HepG2 (cell line): Measurements from ENCODE around the gene FBXO7. TPM values are rescaled to one million over a fixed set of nuclear protein-coding genes. Genes with fewer than 3 reads are reported as not detected.
A peak's percentile ranks its signal among the peaks of the same experiment; 100 is the strongest.

Experiments
- CBX1 ChIP-seq: IDR thresholded peaks from one replicate; pipeline ENCODE4 v1.6.1; 2016; ENCODE audit warnings: antibody characterized with exemption, low read depth
- CENPX ChIP-seq: sonication (generic); formaldehyde crosslinking; IDR thresholded peaks from 2 replicates; pipeline ENCODE4 v1.9.0; 2021; ENCODE audit warnings: mild to moderate bottlenecking, missing genetic modification reagents, moderate library complexity
- CHD4 ChIP-seq: fragments of 200-600 bp; sonication (generic); IDR thresholded peaks from 2 replicates; pipeline ENCODE4 v1.7.0; 2017; ENCODE audit warnings: mild to moderate bottlenecking, low read length, borderline replicate concordance
- GPN1 ChIP-seq: sonication (generic); formaldehyde crosslinking; IDR thresholded peaks from 2 replicates; pipeline ENCODE4 v1.5.1; 2020; ENCODE audit warnings: missing genetic modification reagents, borderline replicate concordance
- KDM4B ChIP-seq: sonication (generic); formaldehyde crosslinking; IDR thresholded peaks from 2 replicates; pipeline ENCODE4 v1.4.0; 2020; ENCODE audit warnings: missing genetic modification reagents
- NFATC3 ChIP-seq: sonication (generic); formaldehyde crosslinking; IDR thresholded peaks from 2 replicates; pipeline ENCODE4 v1.5.1; 2020; ENCODE audit warnings: mild to moderate bottlenecking, missing genetic modification reagents
- NRL ChIP-seq: sonication (generic); formaldehyde crosslinking; IDR thresholded peaks from 2 replicates; pipeline ENCODE4 v1.5.0; 2020; ENCODE audit warnings: missing genetic modification reagents, mild to moderate bottlenecking, moderate library complexity, borderline replicate concordance
- RARA ChIP-seq: IDR thresholded peaks from 2 replicates; pipeline ENCODE4 v1.6.1; 2016; ENCODE audit warnings: missing genetic modification reagents, missing compliant biosample characterization
- RFX3 ChIP-seq: IDR thresholded peaks from 2 replicates; pipeline ENCODE4 v1.6.1; 2016; ENCODE audit warnings: missing biosample characterization, missing genetic modification reagents
- SIX1 ChIP-seq: sonication (generic); formaldehyde crosslinking; IDR thresholded peaks from 2 replicates; pipeline ENCODE4 v1.4.0; 2020; ENCODE audit warnings: missing genetic modification reagents, borderline replicate concordance
- YEATS4 ChIP-seq: sonication (generic); formaldehyde crosslinking; IDR thresholded peaks from 2 replicates; pipeline ENCODE4 v1.4.0; 2020; ENCODE audit warnings: missing genetic modification reagents, borderline replicate concordance
- ZFAT ChIP-seq: sonication (generic); formaldehyde crosslinking; conservative IDR thresholded peaks from 2 replicates; pipeline ENCODE4 v1.8.1; 2023; ENCODE audit warnings: missing genetic modification reagents, inconsistent platforms
- ZFP1 ChIP-seq: IDR thresholded peaks from 2 replicates; pipeline ENCODE4 v1.6.1; 2016
- ZFP36 ChIP-seq: fragments of 150-350 bp; IDR thresholded peaks from 2 replicates; pipeline ENCODE4 v1.6.1; 2018; ENCODE audit warnings: borderline replicate concordance, low read length, low read depth; ENCODE audit not compliant: partially characterized antibody
- ZNF180 ChIP-seq: sonication (generic); formaldehyde crosslinking; IDR thresholded peaks from 2 replicates; pipeline ENCODE4 v1.4.0; 2020; ENCODE audit warnings: low read depth, missing genetic modification reagents, borderline replicate concordance
- ZNF260 ChIP-seq: sonication (generic); formaldehyde crosslinking; IDR thresholded peaks from 2 replicates; pipeline ENCODE4 v1.4.0; 2020; ENCODE audit warnings: missing genetic modification reagents, low read depth, mild to moderate bottlenecking, borderline replicate concordance
- ZNF329 ChIP-seq: sonication (generic); formaldehyde crosslinking; IDR thresholded peaks from 2 replicates; pipeline ENCODE4 v1.9.0; 2021; ENCODE audit warnings: low read depth, mild to moderate bottlenecking, missing genetic modification reagents
- ZNF33B ChIP-seq: sonication (generic); formaldehyde crosslinking; IDR thresholded peaks from 2 replicates; pipeline ENCODE4 v1.5.1; 2020; ENCODE audit warnings: mild to moderate bottlenecking, missing genetic modification reagents
- ZNF776 ChIP-seq: sonication (generic); formaldehyde crosslinking; IDR thresholded peaks from 2 replicates; pipeline ENCODE4 v1.4.0; 2020; ENCODE audit warnings: mild to moderate bottlenecking, missing genetic modification reagents
- ZNF850 ChIP-seq: sonication (generic); formaldehyde crosslinking; conservative IDR thresholded peaks from 2 replicates; pipeline ENCODE4 v1.9.0; 2021; ENCODE audit warnings: mild to moderate bottlenecking, missing genetic modification reagents
- ZSCAN20 ChIP-seq: sonication (generic); formaldehyde crosslinking; IDR thresholded peaks from 2 replicates; pipeline ENCODE4 v1.4.0; 2020; ENCODE audit warnings: missing genetic modification reagents, mild to moderate bottlenecking, borderline replicate concordance
- ZSCAN21 ChIP-seq: sonication (generic); formaldehyde crosslinking; IDR thresholded peaks from 2 replicates; pipeline ENCODE4 v1.8.0; 2022; ENCODE audit warnings: mild to moderate bottlenecking, missing genetic modification reagents, moderate library complexity, borderline replicate concordance
- polyA plus RNA-seq, 8 experiments: library from polyadenylated mRNA; depleted of rRNA in 3 of 8; stranded (reverse) in 7 of 8; unstranded in 1 of 8; fragments of >200 nt; fragmentation: Illumina TruSeq in 4 of 8; extraction: Trizol in 4 of 8; gene quantifications; 2 replicates each; pipeline versions ENCODE4 v1.2.1 to v1.2.3, GENCODE V29; 2011 to 2016; ENCODE audit warnings: low read depth in 4 of 8, missing spikeins in 1 of 8, mixed read lengths in 1 of 8; ENCODE audit not compliant: insufficient read depth in 1 of 8
- total RNA-seq, 5 experiments: library from RNA; depleted of rRNA; stranded (reverse); fragments of >200 nt; fragmentation: Illumina TruSeq; extraction: Trizol; gene quantifications; 2 replicates each; pipeline ENCODE4 v1.2.3, GENCODE V29; 2016; ENCODE audit warnings: low read depth in 1 of 5
- TF ChIP-seq, protein P1 (sequence below): sonication (generic); formaldehyde crosslinking; IDR thresholded peaks from 2 replicates; pipeline ENCODE4 v1.4.0; 2020; ENCODE audit warnings: missing genetic modification reagents
- TF ChIP-seq, protein P2 (sequence below): sonication (generic); formaldehyde crosslinking; IDR thresholded peaks from 2 replicates; pipeline ENCODE4 v1.5.0; 2020; ENCODE audit warnings: missing genetic modification reagents

Gene FBXO7
- total and polyA plus RNA-seq, 2 of the 13 experiments (the other 11 are each of a cell fraction or from before 2014, with no cell fraction given) = 105 to 172 TPM

DNA sequence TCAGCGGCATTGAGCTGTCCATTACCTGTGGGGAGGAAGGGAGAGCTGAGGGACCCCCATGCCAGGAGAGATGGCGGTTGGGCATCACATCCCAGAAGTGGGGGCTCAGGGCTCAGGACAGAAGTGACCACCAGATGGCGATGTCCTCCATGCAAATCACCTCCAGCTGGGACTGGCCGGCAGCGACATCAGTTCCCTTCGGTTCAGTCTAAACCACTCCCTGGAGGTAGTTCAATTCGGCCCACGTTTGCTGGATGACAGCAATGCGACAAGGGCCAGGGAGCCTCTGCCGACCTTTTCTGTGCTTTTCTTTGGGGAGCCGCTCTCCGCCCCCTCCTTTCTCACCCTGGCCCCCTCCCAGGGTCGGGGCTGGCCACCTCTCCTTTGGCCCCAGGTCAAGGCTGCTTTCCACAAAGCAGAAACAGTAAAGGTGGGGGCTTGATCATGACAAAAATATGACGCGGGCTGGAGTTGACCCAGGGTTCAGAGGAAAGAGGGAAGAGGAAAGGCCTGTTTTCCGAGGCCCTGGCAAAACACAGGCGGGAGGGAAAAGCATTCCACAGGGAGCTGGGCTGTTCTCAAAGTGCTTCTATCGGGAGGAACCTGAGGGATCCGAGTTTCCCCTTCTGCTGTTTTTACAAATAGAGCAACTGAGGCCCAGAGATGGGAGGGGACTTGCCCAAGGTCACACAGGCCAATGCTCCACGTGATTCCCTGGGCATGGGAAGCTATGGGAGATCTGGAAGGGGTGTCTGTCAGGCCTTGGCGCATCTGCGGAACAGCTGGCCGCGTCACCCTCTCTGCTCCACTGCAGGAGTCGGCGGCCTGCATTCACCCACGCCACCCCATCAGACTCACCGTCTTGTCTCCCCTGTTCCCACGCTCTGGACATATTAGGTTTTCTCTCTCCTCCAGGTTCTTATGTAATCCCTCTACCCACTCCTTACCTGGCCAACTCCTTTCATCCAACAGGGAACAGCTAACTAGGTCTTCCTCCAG is 54.7 kb downstream of the FBXO7 start (continued):
- TF ChIP-seq, protein P1, sequence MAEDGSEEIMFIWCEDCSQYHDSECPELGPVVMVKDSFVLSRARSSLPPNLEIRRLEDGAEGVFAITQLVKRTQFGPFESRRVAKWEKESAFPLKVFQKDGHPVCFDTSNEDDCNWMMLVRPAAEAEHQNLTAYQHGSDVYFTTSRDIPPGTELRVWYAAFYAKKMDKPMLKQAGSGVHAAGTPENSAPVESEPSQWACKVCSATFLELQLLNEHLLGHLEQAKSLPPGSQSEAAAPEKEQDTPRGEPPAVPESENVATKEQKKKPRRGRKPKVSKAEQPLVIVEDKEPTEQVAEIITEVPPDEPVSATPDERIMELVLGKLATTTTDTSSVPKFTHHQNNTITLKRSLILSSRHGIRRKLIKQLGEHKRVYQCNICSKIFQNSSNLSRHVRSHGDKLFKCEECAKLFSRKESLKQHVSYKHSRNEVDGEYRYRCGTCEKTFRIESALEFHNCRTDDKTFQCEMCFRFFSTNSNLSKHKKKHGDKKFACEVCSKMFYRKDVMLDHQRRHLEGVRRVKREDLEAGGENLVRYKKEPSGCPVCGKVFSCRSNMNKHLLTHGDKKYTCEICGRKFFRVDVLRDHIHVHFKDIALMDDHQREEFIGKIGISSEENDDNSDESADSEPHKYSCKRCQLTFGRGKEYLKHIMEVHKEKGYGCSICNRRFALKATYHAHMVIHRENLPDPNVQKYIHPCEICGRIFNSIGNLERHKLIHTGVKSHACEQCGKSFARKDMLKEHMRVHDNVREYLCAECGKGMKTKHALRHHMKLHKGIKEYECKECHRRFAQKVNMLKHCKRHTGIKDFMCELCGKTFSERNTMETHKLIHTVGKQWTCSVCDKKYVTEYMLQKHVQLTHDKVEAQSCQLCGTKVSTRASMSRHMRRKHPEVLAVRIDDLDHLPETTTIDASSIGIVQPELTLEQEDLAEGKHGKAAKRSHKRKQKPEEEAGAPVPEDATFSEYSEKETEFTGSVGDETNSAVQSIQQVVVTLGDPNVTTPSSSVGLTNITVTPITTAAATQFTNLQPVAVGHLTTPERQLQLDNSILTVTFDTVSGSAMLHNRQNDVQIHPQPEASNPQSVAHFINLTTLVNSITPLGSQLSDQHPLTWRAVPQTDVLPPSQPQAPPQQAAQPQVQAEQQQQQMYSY (CRISPR knock-in tag) = peak; percentile 51; the same call in 1 of the 2 replicates
- TF ChIP-seq GPN1 (CRISPR knock-in tag) = no peak
- TF ChIP-seq SIX1 (CRISPR knock-in tag) = no peak
- peak; percentile 65; the same call in 1 of the 2 replicates for TF ChIP-seq ZNF33B (CRISPR knock-in tag)
- TF ChIP-seq NFATC3 (CRISPR knock-in tag) = 0 out of 2 replicates have a peak, but pooled peaks have one; percentile 78
- TF ChIP-seq CBX1 = no peak
- peak; percentile 77; the same call in 1 of the 2 replicates for TF ChIP-seq KDM4B (CRISPR knock-in tag)
- TF ChIP-seq NRL (CRISPR knock-in tag) = no peak
- TF ChIP-seq, protein P2, sequence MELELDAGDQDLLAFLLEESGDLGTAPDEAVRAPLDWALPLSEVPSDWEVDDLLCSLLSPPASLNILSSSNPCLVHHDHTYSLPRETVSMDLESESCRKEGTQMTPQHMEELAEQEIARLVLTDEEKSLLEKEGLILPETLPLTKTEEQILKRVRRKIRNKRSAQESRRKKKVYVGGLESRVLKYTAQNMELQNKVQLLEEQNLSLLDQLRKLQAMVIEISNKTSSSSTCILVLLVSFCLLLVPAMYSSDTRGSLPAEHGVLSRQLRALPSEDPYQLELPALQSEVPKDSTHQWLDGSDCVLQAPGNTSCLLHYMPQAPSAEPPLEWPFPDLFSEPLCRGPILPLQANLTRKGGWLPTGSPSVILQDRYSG = no peak
- no peak for TF ChIP-seq ZFAT (CRISPR knock-in tag)
- TF ChIP-seq ZNF850 (CRISPR knock-in tag) = no peak
- TF ChIP-seq ZSCAN21 = 0 out of 2 replicates have a peak, but pooled peaks have one; percentile 5
- TF ChIP-seq ZFP36 = no peak
- no peak for TF ChIP-seq CHD4
- TF ChIP-seq CENPX (CRISPR knock-in tag) = no peak
- TF ChIP-seq ZNF180 (CRISPR knock-in tag) = no peak
- TF ChIP-seq ZNF776 (CRISPR knock-in tag) = no peak
- no peak for TF ChIP-seq ZNF329 (CRISPR knock-in tag)
- TF ChIP-seq YEATS4 (CRISPR knock-in tag) = peak; percentile 79; the same call in 1 of the 2 replicates
- no peak for TF ChIP-seq ZFP1 (CRISPR knock-in tag)
- 0 out of 2 replicates have a peak, but pooled peaks have one; percentile 26 for TF ChIP-seq ZSCAN20 (CRISPR knock-in tag)
- no peak for TF ChIP-seq ZNF260 (CRISPR knock-in tag)
- no peak for TF ChIP-seq RFX3 (CRISPR knock-in tag)
- peak; percentile 93 for TF ChIP-seq RARA (CRISPR knock-in tag)
